Measurements from ENCODE around the gene PHF12.

Gene PHF12

GRCh38 chr17:28951428-28951990, at the start of gene PHF12:
TSS of gene PHF12 (minus strand) at chr17:28951518. CDS start at chr17:28950960, 558 bp downstream.
- peak; percentile 99 for DNase-seq (ENCODE audit: low read depth in 2 of 2)

DNA sequence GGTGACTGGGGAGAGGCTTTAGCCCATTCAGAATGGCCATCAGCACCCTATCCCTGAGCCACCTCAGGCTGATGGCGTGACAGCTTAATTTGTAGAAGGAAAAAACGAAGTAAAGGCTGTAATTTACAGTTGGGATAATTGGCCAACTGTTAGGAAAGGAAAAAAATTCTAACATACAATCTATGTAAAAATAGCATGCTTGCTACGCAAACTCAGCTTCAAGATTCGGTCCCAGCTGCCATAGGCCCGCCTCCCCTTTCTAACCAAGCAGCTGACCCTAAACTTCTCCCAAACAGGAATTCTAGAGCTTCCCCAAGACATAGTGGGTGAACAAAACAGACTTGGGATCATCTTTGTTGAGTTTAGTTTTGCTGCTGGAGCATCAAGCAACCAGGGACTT, 49.7 kb upstream of the PHF12 start:
- DNase-seq (ENCODE audit: low read depth in 2 of 2) = no peak

- DNase-seq (ENCODE audit: low read depth in 2 of 2) = no peak
Observed at GRCh38 chr17:28999206-28999605, 47.9 kb upstream of the PHF12 start.

DNA sequence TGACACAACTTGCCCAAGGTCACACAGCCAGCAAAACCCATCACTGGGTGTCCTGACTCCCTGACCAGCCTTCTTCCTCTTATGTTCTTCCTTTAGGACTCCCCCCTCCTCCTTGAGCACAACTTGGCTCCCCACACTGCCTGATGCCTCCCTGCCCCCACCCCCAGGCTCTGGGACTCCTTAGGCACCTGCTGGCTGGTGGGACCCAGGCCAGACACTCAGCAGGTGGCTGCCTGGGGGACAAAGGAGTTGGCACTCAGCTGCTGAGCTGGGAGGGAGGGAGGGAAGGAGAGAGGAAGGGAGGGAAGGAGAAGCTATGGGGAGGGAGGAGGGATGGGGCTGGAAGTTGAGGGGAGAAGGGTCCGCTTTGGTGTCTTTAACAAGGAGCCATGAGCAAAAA, 46.5 kb upstream of the PHF12 start:
- DNase-seq (ENCODE audit: low read depth in 2 of 2) = no peak

DNA sequence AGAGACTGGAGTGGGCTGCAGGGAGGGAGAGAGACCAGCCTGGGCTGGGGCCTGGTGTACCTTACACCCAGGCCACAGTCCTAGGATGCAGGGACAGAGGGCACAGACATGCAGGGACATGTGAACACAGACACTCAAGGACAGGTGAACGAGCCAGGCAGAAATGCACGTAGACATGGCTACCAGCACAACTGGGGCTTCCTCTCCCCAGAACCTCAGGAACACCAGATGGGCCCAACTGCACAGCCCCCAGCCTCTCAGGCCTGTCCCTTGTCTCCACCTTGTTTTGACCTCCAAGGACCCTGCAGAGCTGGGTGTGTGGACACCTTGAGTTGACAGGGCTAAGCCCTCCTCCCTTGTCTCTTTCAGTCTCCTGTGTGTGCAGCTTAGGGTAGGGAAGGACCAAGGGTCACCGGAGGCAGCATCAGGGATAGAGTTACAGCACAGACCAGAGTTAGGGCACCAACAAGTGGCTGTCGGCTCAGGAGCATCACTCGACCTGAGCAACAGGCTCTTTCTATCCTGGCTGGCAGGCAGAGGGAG, 45.3 kb upstream of the PHF12 start:
- no peak for DNase-seq (ENCODE audit: low read depth in 2 of 2)

DNA sequence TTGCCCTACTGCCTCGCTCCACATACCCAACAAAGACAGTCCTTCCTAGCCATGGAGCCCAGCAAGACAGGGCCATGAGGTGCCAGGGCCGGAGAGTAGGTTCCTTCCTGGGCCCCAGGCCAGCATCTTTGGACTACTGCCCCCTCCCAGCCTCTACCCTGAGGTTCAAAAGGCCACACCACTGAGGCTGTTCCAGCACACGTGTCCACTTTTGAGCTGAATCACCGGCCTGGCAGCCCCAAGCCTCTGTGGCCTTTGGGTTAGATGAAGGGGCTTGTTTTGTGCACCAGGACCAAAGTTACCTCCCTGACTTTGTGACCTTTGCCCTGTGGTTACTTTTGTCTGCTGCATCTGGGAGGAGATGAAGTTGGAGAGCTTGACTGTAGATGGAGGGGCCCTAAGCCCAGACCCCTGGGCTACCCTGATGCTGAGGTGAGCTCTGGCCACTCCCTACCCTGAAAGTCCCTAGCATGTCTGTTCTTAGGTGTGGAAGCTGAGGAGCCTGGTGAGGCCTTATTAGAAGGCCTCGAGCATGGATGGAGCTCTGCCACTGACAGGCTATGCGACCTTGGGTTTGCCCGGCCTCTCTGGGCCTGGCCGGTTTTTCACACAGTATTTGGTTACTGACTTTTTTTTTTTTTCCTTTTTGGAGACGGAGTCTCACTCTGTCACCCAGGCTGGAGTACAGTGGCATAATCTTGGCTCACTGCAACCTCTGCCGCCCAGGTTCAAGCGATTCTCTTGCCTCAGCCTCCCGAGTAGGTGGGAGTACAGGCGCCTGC, 42.5 kb upstream of the PHF12 start:
- DNase-seq (ENCODE audit: low read depth in 2 of 2) = no peak

- DNase-seq (ENCODE audit: low read depth in 2 of 2) = no peak
Observed at GRCh38 chr17:28992625-28993600, 41.6 kb upstream of the PHF12 start.

GRCh38 chr17:28992185-28992584, 40.9 kb upstream of the PHF12 start:
- DNase-seq (ENCODE audit: low read depth in 2 of 2) = no peak

- no peak for DNase-seq (ENCODE audit: low read depth in 2 of 2)
Observed at GRCh38 chr17:28991779-28992178, 40.5 kb upstream of the PHF12 start.

- DNase-seq (ENCODE audit: low read depth in 2 of 2) = no peak
Observed at GRCh38 chr17:28989028-28989427, 37.7 kb upstream of the PHF12 start.

DNA sequence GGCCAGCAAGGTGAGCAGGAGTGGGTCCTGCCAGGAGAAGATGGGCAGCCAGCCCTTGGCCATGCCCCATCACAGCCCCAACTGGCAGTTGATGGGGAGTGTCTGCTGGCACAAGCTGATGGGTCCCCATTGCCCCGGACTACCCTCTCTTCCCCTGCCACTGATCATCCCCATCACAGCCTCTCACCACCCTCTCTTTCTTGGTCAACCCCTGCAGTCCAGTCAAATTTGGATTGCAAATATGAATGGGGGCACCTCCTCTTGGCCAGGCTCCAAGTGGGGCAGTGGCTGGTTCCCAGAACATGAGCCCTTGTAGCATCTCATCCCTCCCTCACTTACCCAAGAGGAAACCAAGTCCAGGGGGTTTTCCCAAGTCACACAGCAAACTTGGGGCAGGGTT, 37.2 kb upstream of the PHF12 start:
- no peak for DNase-seq (ENCODE audit: low read depth in 2 of 2)

GRCh38 chr17:28986714-28987655, 35.7 kb upstream of the PHF12 start:
- DNase-seq (ENCODE audit: low read depth in 2 of 2) = no peak

- no peak for DNase-seq (ENCODE audit: low read depth in 2 of 2)
Observed at GRCh38 chr17:28985950-28986713, 34.8 kb upstream of the PHF12 start.

DNA sequence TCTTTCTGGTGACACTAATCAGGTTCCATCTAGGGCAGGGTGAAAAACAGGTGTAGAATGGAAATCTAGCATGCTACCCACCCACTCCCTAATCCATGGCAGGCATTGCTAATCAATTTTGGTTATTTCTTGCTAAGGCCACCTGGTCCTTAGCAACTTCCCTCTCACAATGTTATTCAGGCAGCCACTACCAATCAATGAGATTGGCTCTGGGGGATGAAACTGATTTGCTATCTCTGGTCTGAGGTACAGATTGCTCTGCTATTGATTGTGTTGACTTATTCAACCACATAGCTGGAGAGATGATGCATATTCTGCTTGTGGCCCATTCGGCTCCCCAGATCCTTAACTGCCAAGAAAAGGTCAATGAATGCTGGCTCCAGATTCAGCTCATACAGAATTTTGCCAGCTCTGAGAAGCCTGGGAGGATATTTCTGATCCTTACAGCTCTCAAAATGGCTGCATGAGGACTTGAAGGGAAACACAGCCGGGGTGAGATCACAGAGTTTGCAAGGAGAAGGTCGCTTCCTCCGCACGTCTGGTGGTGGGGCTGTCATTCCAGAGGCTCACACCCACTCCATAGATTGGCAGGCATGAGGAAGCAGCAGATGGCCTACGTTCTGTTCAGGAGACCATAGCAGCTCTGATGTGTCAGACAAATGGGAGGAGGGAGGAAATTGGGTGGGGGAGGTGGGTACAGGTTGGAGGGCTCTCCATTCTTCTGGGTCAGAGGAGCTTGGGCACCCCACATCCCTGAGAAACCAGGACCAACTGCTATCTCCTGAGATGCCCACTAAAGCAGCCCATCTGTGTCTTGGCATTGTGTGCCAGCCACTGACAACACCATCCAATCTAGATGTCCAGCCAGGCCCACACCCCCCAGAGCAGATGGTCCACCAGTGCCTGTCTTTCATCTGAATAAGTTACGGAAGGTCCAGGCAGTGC, 32.2 kb upstream of the PHF12 start:
- no peak for DNase-seq (ENCODE audit: low read depth in 2 of 2)

GRCh38 chr17:28982131-28982793, 30.9 kb upstream of the PHF12 start:
- DNase-seq (ENCODE audit: low read depth in 2 of 2) = peak in 1 of 2 donors; percentile 17

- DNase-seq (ENCODE audit: low read depth in 2 of 2) = no peak
Observed at GRCh38 chr17:28978356-28978964, 27.1 kb upstream of the PHF12 start.

GRCh38 chr17:28977659-28978355, 26.5 kb upstream of the PHF12 start:
- DNase-seq (ENCODE audit: low read depth in 2 of 2) = no peak

Data from stimulated activated CD8-positive, alpha-beta memory T cell treated with anti-CD3 and anti-CD28 coated beads, Interleukin-2, amount 100 ng/mL, for 48 hours (primary cell).